Measurements from ENCODE around the gene BOLA3.

DNA sequence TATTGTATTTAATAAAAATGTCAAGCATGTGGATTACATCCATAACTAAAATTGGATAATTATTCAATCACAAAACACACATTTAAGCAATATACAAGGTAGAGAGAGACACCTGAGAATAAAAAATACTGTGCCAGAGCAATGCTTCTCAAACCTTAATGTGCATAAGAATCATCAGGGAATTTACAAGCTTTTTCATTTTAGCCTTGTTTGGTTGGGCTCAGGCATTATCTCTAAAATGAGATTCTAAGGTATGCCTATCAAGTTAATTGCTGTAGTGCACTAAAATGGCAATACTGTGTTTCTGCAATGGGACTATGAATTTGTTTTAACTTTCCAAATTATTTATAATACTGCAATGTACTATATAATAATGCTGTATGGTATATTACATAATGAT, 30.0 kb upstream of the BOLA3 start:
- TF ChIP-seq, protein P1, sequence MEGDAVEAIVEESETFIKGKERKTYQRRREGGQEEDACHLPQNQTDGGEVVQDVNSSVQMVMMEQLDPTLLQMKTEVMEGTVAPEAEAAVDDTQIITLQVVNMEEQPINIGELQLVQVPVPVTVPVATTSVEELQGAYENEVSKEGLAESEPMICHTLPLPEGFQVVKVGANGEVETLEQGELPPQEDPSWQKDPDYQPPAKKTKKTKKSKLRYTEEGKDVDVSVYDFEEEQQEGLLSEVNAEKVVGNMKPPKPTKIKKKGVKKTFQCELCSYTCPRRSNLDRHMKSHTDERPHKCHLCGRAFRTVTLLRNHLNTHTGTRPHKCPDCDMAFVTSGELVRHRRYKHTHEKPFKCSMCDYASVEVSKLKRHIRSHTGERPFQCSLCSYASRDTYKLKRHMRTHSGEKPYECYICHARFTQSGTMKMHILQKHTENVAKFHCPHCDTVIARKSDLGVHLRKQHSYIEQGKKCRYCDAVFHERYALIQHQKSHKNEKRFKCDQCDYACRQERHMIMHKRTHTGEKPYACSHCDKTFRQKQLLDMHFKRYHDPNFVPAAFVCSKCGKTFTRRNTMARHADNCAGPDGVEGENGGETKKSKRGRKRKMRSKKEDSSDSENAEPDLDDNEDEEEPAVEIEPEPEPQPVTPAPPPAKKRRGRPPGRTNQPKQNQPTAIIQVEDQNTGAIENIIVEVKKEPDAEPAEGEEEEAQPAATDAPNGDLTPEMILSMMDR (IDR thresholded peaks at IDR 0.05), result no peak
- TF ChIP-seq POLR2A (IDR thresholded peaks at IDR 0.05) (no peak), POLR2AphosphoS5 (IDR thresholded peaks at IDR 0.05) (no peak)
